GM18517 (cell line): ENCODE data around the gene TNFRSF21.
"Not testable (repeated sequence)": the region's sequence is repeated elsewhere in the genome, so short reads cannot be mapped to it uniquely, and the experiment has no call there.

Source experiments
- ATAC-seq: cut with Tn5 transposase; IDR thresholded peaks from one replicate; pipeline ENCODE4 v1.9.1; 2021; ENCODE audit warnings: mild to moderate bottlenecking, moderate library complexity; ENCODE audit not compliant: unreplicated experiment

Gene TNFRSF21

GRCh38 chr6:47309291-47310130 lies at the start of gene TNFRSF21:
TSS of gene TNFRSF21 (minus strand) at chr6:47309905. CDS start at chr6:47309511, 394 bp downstream.
- peak; percentile 97 for ATAC-seq

GRCh38 chr6:47358440-47359225 lies 48.9 kb upstream of the TNFRSF21 start:
- ATAC-seq: peak; percentile 34

- ATAC-seq: peak; percentile 74
Observed at GRCh38 chr6:47357827-47358226, 48.1 kb upstream of the TNFRSF21 start.

GRCh38 chr6:47355496-47355895 lies 45.8 kb upstream of the TNFRSF21 start:
- no peak for ATAC-seq

GRCh38 chr6:47353871-47354270 lies 44.2 kb upstream of the TNFRSF21 start:
- no peak for ATAC-seq

- no peak for ATAC-seq
Observed at GRCh38 chr6:47352966-47353365, 43.3 kb upstream of the TNFRSF21 start.

GRCh38 chr6:47352194-47352920 lies 42.7 kb upstream of the TNFRSF21 start:
- ATAC-seq: no peak

GRCh38 chr6:47351621-47352020 lies 41.9 kb upstream of the TNFRSF21 start:
- ATAC-seq: no peak

GRCh38 chr6:47349931-47350330 lies 40.2 kb upstream of the TNFRSF21 start:
- no peak for ATAC-seq

- ATAC-seq: no peak
Observed at GRCh38 chr6:47348316-47348863, 38.7 kb upstream of the TNFRSF21 start.

- ATAC-seq: no peak
Observed at GRCh38 chr6:47345761-47346160, 36.1 kb upstream of the TNFRSF21 start.

GRCh38 chr6:47344022-47344421 lies 34.3 kb upstream of the TNFRSF21 start:
- ATAC-seq: no peak

GRCh38 chr6:47343600-47343999 lies 33.9 kb upstream of the TNFRSF21 start:
- no peak for ATAC-seq

- ATAC-seq: no peak
Observed at GRCh38 chr6:47342824-47343223, 33.1 kb upstream of the TNFRSF21 start.

GRCh38 chr6:47337519-47337918 lies 27.8 kb upstream of the TNFRSF21 start:
- ATAC-seq: no peak

- ATAC-seq: no peak
Observed at GRCh38 chr6:47336334-47336733, 26.6 kb upstream of the TNFRSF21 start.

- peak; percentile 97 for ATAC-seq
Observed at GRCh38 chr6:47335466-47335865, 25.8 kb upstream of the TNFRSF21 start.

- no peak for ATAC-seq
Observed at GRCh38 chr6:47334334-47334733, 24.6 kb upstream of the TNFRSF21 start.

- ATAC-seq: not testable (repeated sequence)
Observed at GRCh38 chr6:47328606-47329005, 18.9 kb upstream of the TNFRSF21 start.

- ATAC-seq: not testable (repeated sequence)
Observed at GRCh38 chr6:47328139-47328538, 18.4 kb upstream of the TNFRSF21 start.

GRCh38 chr6:47323887-47324286 lies 14.2 kb upstream of the TNFRSF21 start:
- no peak for ATAC-seq
